ENCODE results near the gene AGXT. TPM values are rescaled to one million over a fixed set of nuclear protein-coding genes. Genes with fewer than 3 reads are reported as not detected.

The AGXT gene
- total RNA-seq, 1 donor from 2014 or later = not detected

DNA sequence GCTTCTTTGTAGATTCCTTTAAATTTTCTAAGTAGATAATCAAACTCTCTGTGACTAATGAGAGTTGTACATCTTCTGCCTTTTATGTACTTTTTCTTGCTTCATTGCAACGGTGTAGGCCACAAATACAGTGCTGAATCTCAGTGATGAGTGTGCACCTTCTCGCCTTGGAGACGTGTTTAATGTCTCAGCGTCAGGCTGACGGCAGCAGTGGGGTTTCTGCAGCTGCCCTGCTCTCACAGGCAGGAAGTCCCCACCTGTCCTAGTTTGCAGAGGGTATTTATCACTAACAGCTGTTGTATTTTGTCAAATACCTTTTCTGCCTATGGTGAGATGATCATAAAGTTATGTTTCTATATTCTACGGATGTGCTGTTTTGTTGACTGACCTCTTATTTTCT lies 13.3 kb downstream of the AGXT start:
- Histone ChIP-seq H3K9me3 (no peaks in the 10 kb centered on the region), H3K27ac (no peak overlapping the region), H3K36me3 (no peaks in the 10 kb centered on the region), H3K4me3 (no peak overlapping the region), H3K4me1 (no peaks in the 10 kb centered on the region), H3K27me3 (no peaks in the 10 kb centered on the region)
- TF ChIP-seq, protein P1, sequence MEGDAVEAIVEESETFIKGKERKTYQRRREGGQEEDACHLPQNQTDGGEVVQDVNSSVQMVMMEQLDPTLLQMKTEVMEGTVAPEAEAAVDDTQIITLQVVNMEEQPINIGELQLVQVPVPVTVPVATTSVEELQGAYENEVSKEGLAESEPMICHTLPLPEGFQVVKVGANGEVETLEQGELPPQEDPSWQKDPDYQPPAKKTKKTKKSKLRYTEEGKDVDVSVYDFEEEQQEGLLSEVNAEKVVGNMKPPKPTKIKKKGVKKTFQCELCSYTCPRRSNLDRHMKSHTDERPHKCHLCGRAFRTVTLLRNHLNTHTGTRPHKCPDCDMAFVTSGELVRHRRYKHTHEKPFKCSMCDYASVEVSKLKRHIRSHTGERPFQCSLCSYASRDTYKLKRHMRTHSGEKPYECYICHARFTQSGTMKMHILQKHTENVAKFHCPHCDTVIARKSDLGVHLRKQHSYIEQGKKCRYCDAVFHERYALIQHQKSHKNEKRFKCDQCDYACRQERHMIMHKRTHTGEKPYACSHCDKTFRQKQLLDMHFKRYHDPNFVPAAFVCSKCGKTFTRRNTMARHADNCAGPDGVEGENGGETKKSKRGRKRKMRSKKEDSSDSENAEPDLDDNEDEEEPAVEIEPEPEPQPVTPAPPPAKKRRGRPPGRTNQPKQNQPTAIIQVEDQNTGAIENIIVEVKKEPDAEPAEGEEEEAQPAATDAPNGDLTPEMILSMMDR (IDR thresholded peaks at IDR 0.05) = no peak
- DNase-seq (ENCODE audit: low spot score in 2 of 2) = no peak
- intact Hi-C loops (cut with DNase I) = no loop called here

DNA sequence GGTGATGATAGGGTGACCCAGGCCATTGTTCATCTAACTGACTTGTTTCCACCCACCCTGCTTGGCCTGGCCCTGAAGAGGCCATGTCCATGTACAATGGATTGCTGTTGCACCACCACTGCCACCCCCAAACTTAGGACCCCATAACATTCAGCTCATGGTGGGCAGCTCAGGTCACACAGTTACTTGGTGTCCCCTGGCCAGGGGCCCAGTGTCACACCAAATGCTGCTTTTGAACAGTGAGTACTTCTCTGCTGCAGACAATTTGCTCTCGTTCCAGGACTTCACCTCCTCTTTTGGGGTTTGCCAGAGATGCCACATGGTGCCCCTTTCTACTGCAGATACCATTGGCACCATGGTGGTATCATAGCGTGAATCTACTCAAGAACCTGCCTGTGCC lies 15.6 kb downstream of the AGXT start:
- H3K4me1 ChIP-seq = no peaks in the 10 kb centered on the region
- no peaks in the 10 kb centered on the region for H3K36me3 ChIP-seq
- no peaks in the 10 kb centered on the region for H3K9me3 ChIP-seq
- DNase-seq (ENCODE audit: low spot score in 2 of 2) = no peak
- no peaks in the 10 kb centered on the region for H3K27me3 ChIP-seq
- intact Hi-C loops (cut with DNase I) = no loop called here
- no peak overlapping the region for H3K27ac ChIP-seq
- no peak overlapping the region for H3K4me3 ChIP-seq
- TF ChIP-seq, protein P1 (IDR thresholded peaks at IDR 0.05) = no peak

DNA sequence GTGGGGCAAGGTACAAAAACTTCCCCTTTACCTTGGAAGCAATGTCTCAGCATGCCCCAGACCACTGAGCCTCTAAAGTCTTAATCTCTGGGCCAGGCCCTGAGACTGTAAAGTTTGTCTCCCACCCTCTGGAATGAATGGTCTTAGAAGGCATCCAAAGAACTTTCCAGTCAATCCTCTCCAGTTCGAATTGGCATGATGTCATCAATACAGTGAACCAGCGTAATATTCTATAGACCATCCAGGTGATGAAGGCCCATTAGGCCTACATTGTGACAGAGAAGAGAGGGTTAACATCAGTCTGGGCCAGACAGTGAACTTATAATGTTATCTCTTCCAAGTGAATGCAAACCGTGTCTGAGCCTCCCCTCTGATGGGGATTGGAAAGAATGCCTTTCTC lies 16.1 kb downstream of the AGXT start:
- Histone ChIP-seq H3K9me3 (no peaks in the 10 kb centered on the region), H3K4me1 (no peaks in the 10 kb centered on the region), H3K27me3 (no peaks in the 10 kb centered on the region), H3K27ac (no peak overlapping the region), H3K36me3 (no peaks in the 10 kb centered on the region), H3K4me3 (no peak overlapping the region)
- DNase-seq (ENCODE audit: low spot score in 2 of 2) = no peak
- TF ChIP-seq, protein P1 (IDR thresholded peaks at IDR 0.05) = no peak
- intact Hi-C loops (cut with DNase I) = no loop called here

DNA sequence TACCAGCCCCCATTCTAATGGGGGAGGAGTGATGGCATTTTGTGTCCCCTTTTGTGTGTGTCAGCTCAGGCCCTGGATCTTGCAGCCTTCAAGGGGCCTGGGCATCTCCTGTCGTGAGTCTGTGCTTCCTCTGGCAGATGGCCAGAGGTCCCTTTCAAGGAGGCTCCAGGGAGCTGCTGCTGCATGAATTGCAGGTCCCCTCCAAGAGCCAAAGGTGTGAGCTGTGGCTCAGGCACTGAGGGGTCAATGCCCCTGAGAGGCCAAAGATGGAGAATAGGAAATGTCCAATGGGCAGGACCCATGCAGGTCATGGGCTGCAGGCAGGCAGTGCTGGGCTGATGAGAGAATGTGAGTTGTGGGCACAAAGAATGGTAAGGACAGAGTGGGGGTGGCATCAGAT lies 16.9 kb downstream of the AGXT start:
- no peaks in the 10 kb centered on the region for H3K9me3 ChIP-seq
- H3K36me3 ChIP-seq = no peaks in the 10 kb centered on the region
- intact Hi-C loops (cut with DNase I) = no loop called here
- H3K27ac ChIP-seq = no peak overlapping the region
- TF ChIP-seq, protein P1 (IDR thresholded peaks at IDR 0.05) = no peak
- no peak overlapping the region for H3K4me3 ChIP-seq
- no peak for DNase-seq (ENCODE audit: low spot score in 2 of 2)
- H3K27me3 ChIP-seq = no peaks in the 10 kb centered on the region
- no peaks in the 10 kb centered on the region for H3K4me1 ChIP-seq

DNA sequence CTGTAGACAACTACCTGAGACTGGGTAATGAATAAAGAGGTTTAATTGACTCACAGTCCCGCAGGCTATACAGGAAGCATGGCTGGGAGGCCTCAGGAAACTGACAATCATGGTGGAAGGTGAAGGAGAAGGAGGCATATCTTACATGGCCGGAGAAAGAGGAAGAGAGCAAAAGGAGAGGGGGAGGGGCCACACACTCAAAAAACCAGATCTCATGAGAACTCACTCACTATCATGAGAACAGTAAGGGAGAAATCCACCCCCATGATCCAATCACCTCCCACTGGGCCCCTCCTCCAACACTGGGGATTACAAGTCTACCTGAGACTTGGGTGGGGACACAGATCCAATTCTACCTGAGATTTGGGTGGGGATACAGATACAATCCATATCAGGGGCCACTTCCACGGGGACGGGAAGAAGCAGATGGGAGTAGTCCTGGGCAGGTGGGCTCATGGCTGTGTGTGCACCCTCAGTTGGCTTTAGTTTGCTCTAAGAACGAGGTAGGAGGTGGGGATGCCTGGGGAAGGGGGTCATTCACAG lies 17.5 kb downstream of the AGXT start:
- Histone ChIP-seq H3K9me3 (no peaks in the 10 kb centered on the region), H3K4me3 (no peak overlapping the region), H3K4me1 (no peaks in the 10 kb centered on the region), H3K36me3 (no peaks in the 10 kb centered on the region), H3K27ac (no peak overlapping the region), H3K27me3 (no peaks in the 10 kb centered on the region)
- intact Hi-C loops (cut with DNase I) = no loop called here
- TF ChIP-seq, protein P1 (IDR thresholded peaks at IDR 0.05) = no peak
- DNase-seq (ENCODE audit: low spot score in 2 of 2) = no peak

Data from ascending aorta (tissue), 2 donors.